ENCODE data around the gene ZNF799. TPM values are rescaled to one million over a fixed set of nuclear protein-coding genes. Genes with fewer than 3 reads are reported as not detected.

The ZNF799 gene
- total RNA-seq, 1 donor from 2014 or later, result 4.9 TPM

- H3K4me1 Mint-ChIP-seq (ENCODE audit: unreplicated experiment), result no peaks in the 10 kb centered on the region
- peaks cover 47% of the 10 kb centered on the region for H3K36me3 Mint-ChIP-seq (ENCODE audit: low read depth, unreplicated experiment)
- H3K9me3 Mint-ChIP-seq (ENCODE audit: unreplicated experiment), result peaks cover 37% of the 10 kb centered on the region
- no peak for TF ChIP-seq CTCF (IDR thresholded peaks at IDR 0.05; ENCODE audit: unreplicated experiment)
- H3K27me3 Mint-ChIP-seq (ENCODE audit: unreplicated experiment), result peaks cover 4% of the 10 kb centered on the region
- no peak overlapping the region for H3K27ac Mint-ChIP-seq (ENCODE audit: unreplicated experiment)
- H3K4me3 Mint-ChIP-seq (ENCODE audit: unreplicated experiment), result no peak overlapping the region
- no peak for DNase-seq (ENCODE audit: low spot score)
Observed at GRCh38 chr19:12380444-12380737, 20.7 kb downstream of the ZNF799 start.

GRCh38 chr19:12379732-12380443 is 21.2 kb downstream of the ZNF799 start:
- no peak for DNase-seq (ENCODE audit: low spot score)
- Mint-ChIP-seq H3K4me1 (ENCODE audit: unreplicated experiment) (no peaks in the 10 kb centered on the region), H3K36me3 (ENCODE audit: low read depth, unreplicated experiment) (peaks cover 50% of the 10 kb centered on the region), H3K9me3 (ENCODE audit: unreplicated experiment) (peaks cover 39% of the 10 kb centered on the region), H3K27me3 (ENCODE audit: unreplicated experiment) (peaks cover 4% of the 10 kb centered on the region), H3K27ac (ENCODE audit: unreplicated experiment) (no peak overlapping the region), H3K4me3 (ENCODE audit: unreplicated experiment) (no peak overlapping the region)
- no peak for TF ChIP-seq CTCF (IDR thresholded peaks at IDR 0.05; ENCODE audit: unreplicated experiment)

GRCh38 chr19:12374026-12374425 is 27.0 kb downstream of the ZNF799 start:
- Mint-ChIP-seq H3K36me3 (ENCODE audit: low read depth, unreplicated experiment) (peaks cover 28% of the 10 kb centered on the region), H3K4me1 (ENCODE audit: unreplicated experiment) (no peaks in the 10 kb centered on the region), H3K9me3 (ENCODE audit: unreplicated experiment) (peaks cover 27% of the 10 kb centered on the region), H3K4me3 (ENCODE audit: unreplicated experiment) (no peak overlapping the region), H3K27ac (ENCODE audit: unreplicated experiment) (no peak overlapping the region), H3K27me3 (ENCODE audit: unreplicated experiment) (peaks cover 3% of the 10 kb centered on the region)
- TF ChIP-seq CTCF (IDR thresholded peaks at IDR 0.05; ENCODE audit: unreplicated experiment), result no peak
- DNase-seq (ENCODE audit: low spot score), result no peak

- Mint-ChIP-seq H3K27ac (ENCODE audit: unreplicated experiment) (peak within 1 kb of the TSS; percentile 92), H3K36me3 (ENCODE audit: low read depth, unreplicated experiment) (peaks cover 37% of the 10 kb centered on the region), H3K27me3 (ENCODE audit: unreplicated experiment) (peaks cover 7% of the 10 kb centered on the region), H3K9me3 (ENCODE audit: unreplicated experiment) (peaks cover 16% of the 10 kb centered on the region), H3K4me1 (ENCODE audit: unreplicated experiment) (peaks cover 10% of the 10 kb centered on the region), H3K4me3 (ENCODE audit: unreplicated experiment) (peak within 1 kb of the TSS; percentile 95)
- TF ChIP-seq CTCF (IDR thresholded peaks at IDR 0.05; ENCODE audit: unreplicated experiment), result no peak
- peak; percentile 91 for DNase-seq (ENCODE audit: low spot score)
Observed at GRCh38 chr19:12365236-12366162, 35.6 kb downstream of the ZNF799 start, which contains the start of gene ZNF442. ZNF442 (minus strand) TSS chr19:12365683; CDS start chr19:12363631, 2,052 bp downstream.

All from endothelial cell (in vitro differentiated cells).